K562 (cell line): ENCODE results near the gene PCSK6. TPM values are rescaled to one million over a fixed set of nuclear protein-coding genes. Genes with fewer than 3 reads are reported as not detected.

Source experiments
- ATAC-seq: fragments of 200-7000 bp; cut with Tn5 transposase; 3 replicates; pipeline ENCODE4 v1.9.1; 2020; ENCODE audit warnings: moderate library complexity
- BruUV-seq: library from RNA; stranded (reverse); fragments of 400-500 nt; replicated peaks from 2 replicates; lab custom pipeline; 2021; lab: Mats Ljungman, UMichigan
- CTCF ChIA-PET: fragments of 300-600 bp; formaldehyde crosslinking; extraction: SDS; loops from one replicate; lab custom pipeline; 2021; ENCODE audit warnings: low intra/inter-chr PET ratio; lab: Yijun Ruan, JAX
- POLR2A ChIA-PET: fragments of 300-600, 350-650 bp; sonication (Branson Sonifier 250); formaldehyde crosslinking; extraction: SDS; loops from one replicate; lab custom pipeline; 2021; ENCODE audit warnings: antibody characterized with exemption, inconsistent platforms; lab: Yijun Ruan, JAX
- DNase-seq, 4 experiments: peaks; one replicate each; pipeline versions ENCODE4 v3.0.0 to v3.0.0-alpha.2; 2011 to 2018; ENCODE audit warnings: low spot score in 3 of 4, mixed read lengths in 3 of 4; ENCODE audit errors: extremely low read depth in 1 of 4
- FAIRE-seq: peaks from 2 replicates; lab custom pipeline; 2011; peaks lifted over from hg19 to GRCh38; lab: Jason Lieb, UNC
- H2AFZ ChIP-seq: 2 replicates; pipeline ENCODE4 v1.6.0; 2011; ENCODE audit warnings: low read depth, low read length, control low read depth, inconsistent platforms
- H3K27ac ChIP-seq: fragments of 200-600 bp; 3 replicates; pipeline ENCODE4 v1.8.0; 2011; ENCODE audit warnings: low read depth, mild to moderate bottlenecking, control low read depth, inconsistent platforms, low read length, moderate library complexity, mixed read lengths; ENCODE audit errors: extremely low read depth
- H3K27me3 ChIP-seq, 2 experiments: fragments of 300-600 bp in 1 of 2; 2 replicates in 1 of 2; 3 replicates in 1 of 2; pipeline versions ENCODE4 v1.6.0 to v1.8.0; 2011; ENCODE audit warnings: inconsistent platforms in 2 of 2, low read length in 2 of 2, mild to moderate bottlenecking in 1 of 2, mixed read lengths in 1 of 2, moderate library complexity in 1 of 2; ENCODE audit not compliant: control insufficient read depth in 2 of 2, insufficient read depth in 2 of 2
- H3K36me3 ChIP-seq: fragments of 300-600 bp; 3 replicates; pipeline ENCODE4 v1.8.0; 2011; ENCODE audit warnings: mild to moderate bottlenecking, low read length, inconsistent platforms; ENCODE audit not compliant: control insufficient read depth, insufficient read depth
- H3K4me1 ChIP-seq, 2 experiments: fragments of 200-600 bp in 1 of 2; replicated peaks in 1 of 2; 2 replicates in 1 of 2; 3 replicates in 1 of 2; pipeline versions ENCODE4 v1.5.1 to v1.8.0; 2011; ENCODE audit warnings: inconsistent platforms in 2 of 2, low read length in 2 of 2, mild to moderate bottlenecking in 1 of 2, mixed read lengths in 1 of 2, moderate library complexity in 1 of 2; ENCODE audit not compliant: control insufficient read depth in 2 of 2, insufficient read depth in 2 of 2
- H3K4me2 ChIP-seq: 2 replicates; pipeline ENCODE4 v1.6.1; 2011; ENCODE audit warnings: low read length, control low read depth, inconsistent platforms, mixed read lengths; ENCODE audit not compliant: insufficient read depth
- H3K4me3 ChIP-seq: fragments of 200-600 bp; sonication (generic), shearing (Covaris generic); 2 replicates; pipeline ENCODE4 v1.5.1; 2016; ENCODE audit warnings: control low read depth, inconsistent platforms
- H3K79me2 ChIP-seq: fragments of 200-600 bp; 3 replicates; pipeline ENCODE4 v1.8.0; 2011; ENCODE audit warnings: low read length, inconsistent platforms; ENCODE audit not compliant: control insufficient read depth, insufficient read depth
- H3K9ac ChIP-seq, 2 experiments: 2 replicates each; pipeline versions ENCODE4 v1.6.0 to v1.6.1; 2011; ENCODE audit warnings: low read depth in 2 of 2, low read length in 2 of 2, control low read depth in 1 of 2, inconsistent platforms in 1 of 2, mild to moderate bottlenecking in 1 of 2, mixed read lengths in 1 of 2; ENCODE audit not compliant: insufficient read depth in 1 of 2
- H3K9me1 ChIP-seq: one replicate; pipeline ENCODE4 v1.6.0; 2011; ENCODE audit warnings: inconsistent platforms, mild to moderate bottlenecking, low read length, moderate library complexity; ENCODE audit not compliant: control insufficient read depth, insufficient read depth
- H3K9me3 ChIP-seq: replicated peaks from 2 replicates; pipeline ENCODE4 v1.5.1; 2011; ENCODE audit warnings: low read depth, low read length, inconsistent platforms; ENCODE audit not compliant: control insufficient read depth, insufficient read depth
- H4K20me1 ChIP-seq: replicated peaks from 2 replicates; pipeline ENCODE4 v1.6.1; 2011; ENCODE audit warnings: low read length, inconsistent platforms, mixed read lengths; ENCODE audit not compliant: control insufficient read depth, insufficient read depth
- CHD1 ChIP-seq: fragments of 200-600 bp; sonication (generic); IDR thresholded peaks from one replicate; pipeline ENCODE4 v1.6.1; 2012; ENCODE audit warnings: mild to moderate bottlenecking, moderate library complexity, low read length, inconsistent platforms
- ILF3 ChIP-seq: fragments of 450-650 bp; IDR thresholded peaks from 2 replicates; pipeline ENCODE4 v1.6.1; 2018; ENCODE audit warnings: antibody characterized with exemption, mild to moderate bottlenecking, moderate library complexity, borderline replicate concordance
- ILK ChIP-seq: fragments of 450-650 bp; IDR thresholded peaks from 2 replicates; pipeline ENCODE4 v1.6.1; 2016; ENCODE audit warnings: missing genetic modification characterization, low read depth, mild to moderate bottlenecking, missing compliant biosample characterization, moderate library complexity, borderline replicate concordance
- MCM2 ChIP-seq: fragments of 450-650 bp; IDR thresholded peaks from 2 replicates; pipeline ENCODE4 v1.6.1; 2017; ENCODE audit warnings: low read depth, mild to moderate bottlenecking
- MCM3 ChIP-seq: fragments of 450-650 bp; IDR thresholded peaks from 2 replicates; pipeline ENCODE4 v1.6.1; 2016
- MECOM ChIP-seq: fragments of 250-450 bp; sonication (Bioruptor Pico); IDR thresholded peaks from 2 replicates; pipeline ENCODE4 v1.8.0; 2022; ENCODE audit warnings: inconsistent platforms
- MEF2A ChIP-seq: IDR thresholded peaks from 2 replicates; pipeline ENCODE4 v1.6.1; 2011; ENCODE audit warnings: low read depth, mild to moderate bottlenecking, low read length, moderate library complexity; ENCODE audit not compliant: control insufficient read depth
- NFATC3 ChIP-seq: fragments of 450-650 bp; IDR thresholded peaks from 2 replicates; pipeline ENCODE4 v1.6.1; 2017; ENCODE audit warnings: mild to moderate bottlenecking
- SAFB2 ChIP-seq: fragments of 200-400 bp; formaldehyde crosslinking; IDR thresholded peaks from 2 replicates; pipeline ENCODE4 v1.6.1; 2018; ENCODE audit warnings: borderline replicate concordance, low read length, low read depth, moderate library complexity; ENCODE audit not compliant: severe bottlenecking
- TBL1XR1 ChIP-seq, 2 experiments: IDR thresholded peaks; 2 replicates each; pipeline ENCODE4 v1.6.1; 2012; ENCODE audit warnings: improper control_type of control experiment in 2 of 2, low read length in 2 of 2, mild to moderate bottlenecking in 1 of 2
- XRCC5 ChIP-seq: fragments of 200-400 bp; formaldehyde crosslinking; IDR thresholded peaks from 2 replicates; pipeline ENCODE4 v1.6.1; 2017; ENCODE audit warnings: low read depth, mild to moderate bottlenecking, low read length
- ZNF668 ChIP-seq: fragments of 250-450 bp; sonication (Bioruptor Pico); IDR thresholded peaks from 2 replicates; pipeline ENCODE4 v1.8.0; 2022; ENCODE audit warnings: mild to moderate bottlenecking, inconsistent platforms
- WGBS: fragments of 100-300 bp; shearing (Covaris generic); methylation state at CpG from one replicate; pipeline ENCODE4 v1.1.6; 2016; ENCODE audit warnings: low coverage, mixed read lengths; ENCODE audit not compliant: insufficient coverage; ENCODE audit errors: missing lambda C conversion rate; 5-methylcytosine and 5-hydroxymethylcytosine counted together
- in situ Hi-C: fragments of 300-500 bp; cut with MboI; formaldehyde crosslinking; loops from 4 replicates; pipeline ENCODE4 v1.15.0; 2018; ENCODE audit warnings: inconsistent platforms, mixed read lengths
- intact Hi-C: fragments of 100-400 bp; cut with micrococcal nuclease; formaldehyde crosslinking; loops from 2 replicates; pipeline ENCODE4 v1.14.2; 2022
- polyA plus RNA-seq, 8 experiments: library from polyadenylated mRNA; depleted of rRNA in 4 of 8; stranded (reverse) in 5 of 8; unstranded in 3 of 8; fragments of >200 nt; fragmentation: Nextera tagmentation in 2 of 8; fragmentation: Illumina TruSeq in 1 of 8; extraction: Ambion mirVana in 2 of 8; extraction: Trizol in 1 of 8; gene quantifications; 2 replicates each; pipeline versions ENCODE4 v1.2.1 to v1.2.3, GENCODE V29; 2011 to 2014; ENCODE audit warnings: inconsistent platforms in 1 of 8, missing spikeins in 1 of 8
- total RNA-seq, 7 experiments: library from RNA; depleted of rRNA in 6 of 7; stranded (reverse); fragments of >200 nt in 6 of 7; fragmentation: Illumina TruSeq in 2 of 7; extraction: Trizol in 2 of 7; gene quantifications; 2 replicates each; pipeline versions ENCODE4 v1.2.1 to v1.2.3, GENCODE V29; 2011 to 2021; ENCODE audit warnings: low replicate concordance in 1 of 7
- TF ChIP-seq, protein P1 (sequence below): fragments of 450-650 bp; IDR thresholded peaks from 2 replicates; pipeline ENCODE4 v1.6.1; 2017; ENCODE audit warnings: antibody characterized with exemption, mild to moderate bottlenecking
- TF ChIP-seq, protein P2 (sequence below): fragments of 250-450 bp; sonication (Bioruptor Pico); IDR thresholded peaks from 2 replicates; pipeline ENCODE4 v1.4.0; 2020

The PCSK6 gene
- total and polyA plus RNA-seq, 9 of the 15 experiments (the other 6 are each of a cell fraction or from before 2014, with no cell fraction given) = 2.2 to 32.6 (median 14.5) TPM

DNA sequence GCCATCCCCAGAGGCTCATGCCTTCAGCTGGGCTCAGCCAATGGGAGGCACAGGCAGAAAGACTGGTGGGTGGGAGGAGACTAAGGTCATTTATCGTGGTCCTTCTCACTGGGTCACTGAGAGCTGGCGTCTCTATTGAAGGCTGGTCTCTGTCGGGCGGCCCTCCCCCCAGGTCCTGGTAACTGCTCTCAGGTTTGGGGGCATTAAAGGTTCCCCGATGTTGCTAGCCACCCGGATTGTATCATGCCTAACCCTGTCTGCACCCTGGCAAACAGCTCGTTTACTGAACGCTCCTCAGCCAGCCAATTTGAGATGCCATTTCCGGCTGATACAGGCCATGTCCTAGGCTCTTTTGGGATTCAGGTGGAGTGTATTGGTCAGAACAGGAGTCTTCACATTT lies 222.7 kb downstream of the PCSK6 start:
- POLR2A ChIA-PET = interaction anchor here (0.6 to 2.9 kb wide), 9 partner anchors 9 to 337 kb away, joined by 3 to 16 read pairs (median 3); no protein-coding TSS in a partner anchor
- 68% methylated on average over 9 of the region's 9 CpGs for WGBS
- TF ChIP-seq, protein P1, sequence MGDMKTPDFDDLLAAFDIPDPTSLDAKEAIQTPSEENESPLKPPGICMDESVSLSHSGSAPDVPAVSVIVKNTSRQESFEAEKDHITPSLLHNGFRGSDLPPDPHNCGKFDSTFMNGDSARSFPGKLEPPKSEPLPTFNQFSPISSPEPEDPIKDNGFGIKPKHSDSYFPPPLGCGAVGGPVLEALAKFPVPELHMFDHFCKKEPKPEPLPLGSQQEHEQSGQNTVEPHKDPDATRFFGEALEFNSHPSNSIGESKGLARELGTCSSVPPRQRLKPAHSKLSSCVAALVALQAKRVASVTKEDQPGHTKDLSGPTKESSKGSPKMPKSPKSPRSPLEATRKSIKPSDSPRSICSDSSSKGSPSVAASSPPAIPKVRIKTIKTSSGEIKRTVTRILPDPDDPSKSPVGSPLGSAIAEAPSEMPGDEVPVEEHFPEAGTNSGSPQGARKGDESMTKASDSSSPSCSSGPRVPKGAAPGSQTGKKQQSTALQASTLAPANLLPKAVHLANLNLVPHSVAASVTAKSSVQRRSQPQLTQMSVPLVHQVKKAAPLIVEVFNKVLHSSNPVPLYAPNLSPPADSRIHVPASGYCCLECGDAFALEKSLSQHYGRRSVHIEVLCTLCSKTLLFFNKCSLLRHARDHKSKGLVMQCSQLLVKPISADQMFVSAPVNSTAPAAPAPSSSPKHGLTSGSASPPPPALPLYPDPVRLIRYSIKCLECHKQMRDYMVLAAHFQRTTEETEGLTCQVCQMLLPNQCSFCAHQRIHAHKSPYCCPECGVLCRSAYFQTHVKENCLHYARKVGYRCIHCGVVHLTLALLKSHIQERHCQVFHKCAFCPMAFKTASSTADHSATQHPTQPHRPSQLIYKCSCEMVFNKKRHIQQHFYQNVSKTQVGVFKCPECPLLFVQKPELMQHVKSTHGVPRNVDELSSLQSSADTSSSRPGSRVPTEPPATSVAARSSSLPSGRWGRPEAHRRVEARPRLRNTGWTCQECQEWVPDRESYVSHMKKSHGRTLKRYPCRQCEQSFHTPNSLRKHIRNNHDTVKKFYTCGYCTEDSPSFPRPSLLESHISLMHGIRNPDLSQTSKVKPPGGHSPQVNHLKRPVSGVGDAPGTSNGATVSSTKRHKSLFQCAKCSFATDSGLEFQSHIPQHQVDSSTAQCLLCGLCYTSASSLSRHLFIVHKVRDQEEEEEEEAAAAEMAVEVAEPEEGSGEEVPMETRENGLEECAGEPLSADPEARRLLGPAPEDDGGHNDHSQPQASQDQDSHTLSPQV = no peak
- no peak for TF ChIP-seq NFATC3
- TF ChIP-seq MECOM (CRISPR knock-in tag) = no peak
- no peak for TF ChIP-seq CHD1
- TF ChIP-seq ILK (tag) = no peak
- TF ChIP-seq TBL1XR1 (IDR thresholded peaks at IDR 0.05; ENCODE audit: low read length in 2 of 2) = no peak
- TF ChIP-seq ZNF668 (CRISPR knock-in tag) = no peak
- TF ChIP-seq, protein P2, sequence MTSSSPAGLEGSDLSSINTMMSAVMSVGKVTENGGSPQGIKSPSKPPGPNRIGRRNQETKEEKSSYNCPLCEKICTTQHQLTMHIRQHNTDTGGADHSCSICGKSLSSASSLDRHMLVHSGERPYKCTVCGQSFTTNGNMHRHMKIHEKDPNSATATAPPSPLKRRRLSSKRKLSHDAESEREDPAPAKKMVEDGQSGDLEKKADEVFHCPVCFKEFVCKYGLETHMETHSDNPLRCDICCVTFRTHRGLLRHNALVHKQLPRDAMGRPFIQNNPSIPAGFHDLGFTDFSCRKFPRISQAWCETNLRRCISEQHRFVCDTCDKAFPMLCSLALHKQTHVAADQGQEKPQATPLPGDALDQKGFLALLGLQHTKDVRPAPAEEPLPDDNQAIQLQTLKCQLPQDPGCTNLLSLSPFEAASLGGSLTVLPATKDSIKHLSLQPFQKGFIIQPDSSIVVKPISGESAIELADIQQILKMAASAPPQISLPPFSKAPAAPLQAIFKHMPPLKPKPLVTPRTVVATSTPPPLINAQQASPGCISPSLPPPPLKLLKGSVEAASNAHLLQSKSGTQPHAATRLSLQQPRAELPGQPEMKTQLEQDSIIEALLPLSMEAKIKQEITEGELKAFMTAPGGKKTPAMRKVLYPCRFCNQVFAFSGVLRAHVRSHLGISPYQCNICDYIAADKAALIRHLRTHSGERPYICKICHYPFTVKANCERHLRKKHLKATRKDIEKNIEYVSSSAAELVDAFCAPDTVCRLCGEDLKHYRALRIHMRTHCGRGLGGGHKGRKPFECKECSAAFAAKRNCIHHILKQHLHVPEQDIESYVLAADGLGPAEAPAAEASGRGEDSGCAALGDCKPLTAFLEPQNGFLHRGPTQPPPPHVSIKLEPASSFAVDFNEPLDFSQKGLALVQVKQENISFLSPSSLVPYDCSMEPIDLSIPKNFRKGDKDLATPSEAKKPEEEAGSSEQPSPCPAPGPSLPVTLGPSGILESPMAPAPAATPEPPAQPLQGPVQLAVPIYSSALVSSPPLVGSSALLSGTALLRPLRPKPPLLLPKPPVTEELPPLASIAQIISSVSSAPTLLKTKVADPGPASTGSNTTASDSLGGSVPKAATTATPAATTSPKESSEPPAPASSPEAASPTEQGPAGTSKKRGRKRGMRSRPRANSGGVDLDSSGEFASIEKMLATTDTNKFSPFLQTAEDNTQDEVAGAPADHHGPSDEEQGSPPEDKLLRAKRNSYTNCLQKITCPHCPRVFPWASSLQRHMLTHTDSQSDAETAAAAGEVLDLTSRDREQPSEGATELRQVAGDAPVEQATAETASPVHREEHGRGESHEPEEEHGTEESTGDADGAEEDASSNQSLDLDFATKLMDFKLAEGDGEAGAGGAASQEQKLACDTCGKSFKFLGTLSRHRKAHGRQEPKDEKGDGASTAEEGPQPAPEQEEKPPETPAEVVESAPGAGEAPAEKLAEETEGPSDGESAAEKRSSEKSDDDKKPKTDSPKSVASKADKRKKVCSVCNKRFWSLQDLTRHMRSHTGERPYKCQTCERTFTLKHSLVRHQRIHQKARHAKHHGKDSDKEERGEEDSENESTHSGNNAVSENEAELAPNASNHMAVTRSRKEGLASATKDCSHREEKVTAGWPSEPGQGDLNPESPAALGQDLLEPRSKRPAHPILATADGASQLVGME (CRISPR knock-in tag) = no peak
- TF ChIP-seq MCM2 = no peak
- TF ChIP-seq MEF2A = no peak
- TF ChIP-seq MCM3 = no peak
- TF ChIP-seq XRCC5 = no peak
- no peak for TF ChIP-seq SAFB2
- TF ChIP-seq ILF3 = no peak

More for the DNA sequence above, 222.7 kb downstream of the PCSK6 start:
- H3K4me2 ChIP-seq = no peak overlapping the region
- H3K9me3 ChIP-seq = no peaks in the 10 kb centered on the region
- H3K36me3 ChIP-seq = peaks cover 15% of the 10 kb centered on the region
- ATAC-seq (no peak), FAIRE-seq (no peak), DNase-seq (peak in 1 of 4 experiments; percentile 19)
- H2AFZ ChIP-seq = peak overlapping the region; percentile 70
- no peak overlapping the region for H3K4me3 ChIP-seq
- in situ Hi-C loops = loop anchor here (25.0 kb wide), 2 partner anchors 354 to 629 kb away; partner anchors contain the start of gene LRRK1
- intact Hi-C loops = no loop called here
- no peaks in the 10 kb centered on the region for H3K9me1 ChIP-seq
- no peak overlapping the region for H3K9ac ChIP-seq
- peaks cover 3 to 24% of the 10 kb centered on the region in 2 experiments; a peak in 2 of 5 replicates for H3K27me3 ChIP-seq
- H3K79me2 ChIP-seq = no peaks in the 10 kb centered on the region
- H3K27ac ChIP-seq = no peak overlapping the region
- peaks cover 5 to 8% of the 10 kb centered on the region in 2 experiments for H3K4me1 ChIP-seq
- CTCF ChIA-PET = interaction anchor here (0.7 kb wide), 1 partner anchor 158 kb away, joined by 5 read pairs; no protein-coding TSS in a partner anchor
- 0 out of 2 replicates have a peak, but pooled peaks cover 7% of the 10 kb centered on the region for H4K20me1 ChIP-seq
- no TSS peak for BruUV-seq
